ENCODE data around the gene MPZL3.

The MPZL3 gene

GRCh38 chr11:118230088-118230487 is 22.1 kb downstream of the MPZL3 start:
- DNase-seq, result no peak

DNA sequence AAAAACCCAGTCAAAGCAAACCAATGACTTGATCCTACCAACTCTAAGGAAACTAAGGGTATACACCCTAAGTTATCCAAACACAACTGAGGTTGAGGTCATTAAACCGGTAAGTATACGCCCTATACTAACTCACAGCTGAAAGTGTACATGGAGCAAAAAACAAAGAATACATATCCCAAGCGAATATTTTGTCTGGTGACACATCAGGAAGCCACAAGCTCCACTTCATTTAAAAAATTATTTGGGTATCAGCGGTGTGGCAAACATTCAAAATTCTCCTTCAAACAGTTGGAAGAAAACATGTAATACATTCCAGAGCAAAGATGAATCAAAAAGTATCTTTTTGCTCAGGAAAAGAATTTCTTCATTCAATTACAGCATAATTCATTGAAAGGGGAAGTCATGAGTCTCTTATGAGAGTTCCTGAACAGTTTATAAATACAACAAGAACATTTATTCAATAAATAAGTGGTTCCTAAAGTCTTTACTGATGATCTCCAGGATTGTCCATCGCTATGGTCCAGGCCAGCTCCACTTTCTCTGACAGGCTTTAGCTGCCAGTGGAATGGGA is 22.8 kb downstream of the MPZL3 start:
- DNase-seq, result peak; percentile 39

DNA sequence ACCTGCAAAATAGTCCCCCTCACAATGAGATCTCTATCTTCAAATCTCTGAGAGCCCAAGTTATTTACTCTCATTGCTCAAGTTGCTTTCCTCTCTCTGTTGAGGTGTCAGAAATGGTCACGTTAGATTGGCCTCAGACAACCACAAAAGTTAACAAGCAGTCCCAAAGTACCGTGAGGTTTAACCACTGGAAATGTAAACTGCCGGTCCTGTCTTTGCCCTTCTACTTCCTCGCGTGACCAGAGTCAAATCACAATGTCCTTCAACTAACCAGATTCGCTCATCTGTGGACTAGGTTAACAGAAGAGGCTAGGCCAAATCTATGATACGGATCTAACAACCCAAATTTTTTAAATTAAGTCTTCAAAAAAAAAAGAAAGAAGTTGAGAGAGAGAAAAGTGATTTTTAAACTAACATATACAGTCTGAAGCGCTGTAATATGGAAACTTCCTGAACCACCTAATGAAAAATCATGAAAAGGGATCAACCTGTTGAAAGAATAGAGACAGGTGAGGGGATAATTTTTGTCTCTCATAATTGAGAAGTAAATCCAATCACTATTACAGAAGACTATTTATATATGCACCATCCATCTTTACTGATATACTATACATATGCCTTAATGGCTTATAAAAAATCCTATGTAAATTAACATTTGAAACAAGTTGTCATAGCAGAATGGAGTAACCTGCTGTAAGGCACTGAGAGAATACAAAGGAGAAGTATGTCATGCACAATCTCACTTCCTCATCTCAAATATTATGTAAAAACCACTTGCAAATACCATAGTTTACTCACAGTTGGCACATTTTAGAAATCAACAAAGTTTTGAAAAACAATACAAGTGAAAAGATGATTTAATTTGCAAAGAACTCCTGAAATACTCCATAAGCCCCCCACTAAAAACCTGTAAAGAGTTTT is 24.0 kb downstream of the MPZL3 start:
- no peak for DNase-seq

DNA sequence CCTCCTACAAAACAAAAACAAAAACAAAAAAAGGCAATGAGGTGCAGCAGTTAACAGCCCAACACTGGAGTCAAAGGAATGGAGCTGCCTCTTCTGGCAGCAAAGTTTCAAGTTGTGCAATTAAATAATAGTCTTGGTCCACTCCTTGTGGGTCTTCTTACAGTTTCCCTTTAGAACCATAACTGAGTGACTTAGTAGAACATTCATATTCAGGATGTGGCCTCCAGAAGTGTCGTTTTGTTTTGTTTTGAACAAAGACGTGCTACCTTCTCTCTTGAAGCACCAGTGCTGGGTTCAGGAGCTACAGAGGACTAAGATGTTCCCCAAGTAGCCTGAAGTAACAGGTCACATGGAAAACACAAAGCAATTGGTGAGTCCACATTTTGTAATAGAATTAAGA is 25.4 kb downstream of the MPZL3 start:
- DNase-seq, result no peak

GRCh38 chr11:118226296-118226695 is 25.9 kb downstream of the MPZL3 start:
- DNase-seq, result peak; percentile 34

DNA sequence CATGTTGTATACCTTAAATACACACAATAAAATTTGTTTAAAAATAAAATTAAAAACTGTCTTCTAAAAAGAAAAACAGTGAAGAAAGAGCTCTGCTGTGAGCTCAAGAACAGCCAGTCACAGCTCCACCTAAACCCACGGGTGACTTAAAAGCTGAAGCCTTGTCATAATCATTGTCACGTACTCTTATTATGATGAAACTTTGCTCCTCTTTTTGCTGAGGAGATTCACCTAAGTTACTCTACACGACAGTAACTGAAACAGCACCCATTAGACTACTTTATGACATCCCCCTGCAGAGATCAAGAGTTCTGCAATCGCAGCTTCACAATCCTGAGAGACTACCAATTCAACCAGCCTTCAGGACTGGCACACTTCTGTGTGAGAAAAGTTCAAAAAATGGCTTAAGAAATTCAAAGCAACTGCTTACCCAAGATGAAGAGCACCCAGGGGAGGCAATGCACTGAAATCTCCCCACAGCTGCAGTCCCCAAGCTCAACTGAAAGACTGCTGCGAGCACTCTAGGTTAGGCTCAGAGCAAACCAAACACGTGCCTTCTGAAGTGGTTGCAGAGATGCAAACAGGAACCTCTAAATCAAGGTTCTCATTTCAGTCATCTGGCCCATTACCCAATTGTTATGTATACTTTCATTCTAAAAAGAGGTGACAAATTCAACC is 27.5 kb downstream of the MPZL3 start, which contains the start of gene JAML:
Gene JAML (minus strand): TSS at position 501 of the 678 bp plus-strand sequence. CDS start 10,145 bp downstream, outside the sequence.
- no peak for DNase-seq

GRCh38 chr11:118223992-118224391 is 28.2 kb downstream of the MPZL3 start:
- no peak for DNase-seq

DNA sequence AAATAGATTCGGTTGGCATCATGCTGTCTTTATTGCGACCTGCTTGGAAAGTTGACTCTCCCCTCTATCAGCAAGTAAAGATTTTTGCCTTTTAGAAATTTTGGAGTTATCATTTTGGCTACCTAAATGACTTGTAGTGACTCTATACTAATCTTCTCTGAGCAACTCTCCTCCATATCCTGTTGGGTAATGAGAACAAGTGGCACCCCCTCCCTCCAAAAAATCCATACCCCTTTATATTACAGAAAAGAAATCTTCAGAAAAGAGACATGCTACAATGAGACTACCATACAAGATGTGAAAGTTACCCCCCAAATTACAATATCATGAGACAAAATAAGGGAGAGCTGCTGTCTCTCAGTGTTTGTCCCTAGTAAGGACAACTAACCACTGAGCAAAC is 28.6 kb downstream of the MPZL3 start:
- no peak for DNase-seq

DNA sequence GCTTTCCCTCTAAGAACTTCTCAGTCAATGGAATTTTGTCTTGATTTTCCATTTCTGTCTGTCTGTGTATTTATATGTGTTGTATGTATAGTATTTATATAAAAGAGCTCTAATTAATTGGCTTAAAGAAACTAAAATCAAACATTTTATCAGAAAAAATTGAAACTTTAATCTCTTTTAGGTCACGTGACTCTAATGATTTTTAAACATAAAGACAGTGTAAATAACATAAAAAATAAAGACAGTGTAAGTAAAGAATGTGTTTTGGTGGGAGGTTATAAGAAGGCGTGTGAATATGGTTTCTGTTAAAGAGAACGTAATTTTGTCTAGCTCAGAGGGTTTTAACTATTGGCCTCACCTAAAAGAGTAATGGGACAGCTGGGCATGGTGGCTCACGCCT is 29.7 kb downstream of the MPZL3 start:
- no peak for DNase-seq

GRCh38 chr11:118221419-118221818 is 30.7 kb downstream of the MPZL3 start:
- DNase-seq, result no peak

- DNase-seq, result no peak
Measured at GRCh38 chr11:118219732-118220131, 32.4 kb downstream of the MPZL3 start.

DNA sequence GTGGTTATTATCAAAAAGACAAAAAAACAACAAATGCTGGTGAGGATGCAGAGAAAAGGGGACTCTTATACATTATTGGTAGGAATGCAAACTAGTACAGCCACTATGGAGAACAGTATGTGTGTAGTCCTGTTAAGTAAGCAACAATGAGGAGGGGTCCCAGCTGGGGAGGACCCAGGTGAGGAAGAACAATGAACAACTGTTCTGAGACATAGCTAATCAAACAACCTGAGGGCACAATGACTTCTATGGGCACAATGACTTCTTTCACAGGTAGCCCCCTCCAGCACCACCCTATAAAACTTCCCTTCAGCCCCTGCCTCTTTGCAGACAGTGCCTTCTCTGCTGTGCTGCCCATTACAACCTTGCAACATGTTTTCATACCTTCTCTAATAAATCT is 32.9 kb downstream of the MPZL3 start:
- no peak for DNase-seq

DNA sequence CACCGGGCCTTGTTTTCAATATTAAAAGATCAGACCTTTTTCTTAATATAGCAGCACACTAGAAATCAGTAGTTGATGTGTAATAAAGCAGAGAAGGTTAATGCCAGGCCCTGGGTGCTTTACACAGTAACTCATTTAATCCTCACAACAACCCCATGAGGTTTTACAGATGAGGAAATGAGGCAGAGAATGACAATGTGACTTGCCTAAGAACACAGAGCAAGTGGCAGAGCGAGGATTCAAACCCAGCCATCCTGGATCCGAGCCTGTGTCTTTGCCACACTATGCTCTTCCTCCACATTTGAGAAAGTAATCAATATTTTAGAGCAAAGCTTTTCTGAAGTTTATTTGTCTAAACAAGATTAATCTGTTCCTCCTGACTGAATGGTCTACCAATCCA is 34.6 kb downstream of the MPZL3 start:
- DNase-seq, result no peak

DNA sequence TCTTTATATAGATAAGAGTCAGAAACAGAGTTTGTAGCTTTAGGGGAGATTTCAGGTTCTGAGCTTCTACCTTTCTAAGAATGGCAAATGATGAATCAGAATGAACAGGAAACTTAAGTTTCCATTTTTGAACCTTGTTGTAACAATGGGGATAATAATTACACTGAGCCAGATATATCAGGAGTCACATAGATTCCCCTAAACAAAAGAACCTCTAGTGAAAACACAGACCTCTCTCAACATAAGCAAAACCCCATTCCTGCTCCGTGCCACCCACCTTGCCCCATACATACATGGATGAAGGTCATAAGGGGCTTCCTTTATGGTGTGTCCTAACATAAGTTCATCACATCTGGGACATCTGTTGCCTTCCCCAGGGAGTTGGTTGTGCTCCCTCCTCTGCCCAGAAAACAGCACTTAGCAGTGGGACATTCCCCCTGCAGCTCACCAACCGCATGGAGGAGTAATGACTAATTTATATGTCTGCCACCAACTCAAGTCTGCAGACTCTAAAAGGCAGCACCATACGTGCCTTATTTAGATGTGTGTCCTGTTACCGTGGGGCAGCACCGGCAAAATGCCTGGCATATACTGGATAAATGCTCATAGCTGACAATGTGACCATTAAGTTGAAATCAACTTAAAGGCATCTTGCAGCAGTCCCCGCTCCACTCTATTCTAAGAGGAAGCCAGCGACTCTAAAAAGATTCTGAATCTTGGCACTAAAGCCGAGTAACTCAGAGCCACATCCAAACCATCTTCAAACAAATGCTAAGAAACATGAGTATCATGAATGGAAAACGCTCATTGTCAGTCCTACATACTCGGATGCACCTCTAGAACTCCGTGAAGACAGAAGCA is 35.3 kb downstream of the MPZL3 start:
- DNase-seq, result no peak

DNA sequence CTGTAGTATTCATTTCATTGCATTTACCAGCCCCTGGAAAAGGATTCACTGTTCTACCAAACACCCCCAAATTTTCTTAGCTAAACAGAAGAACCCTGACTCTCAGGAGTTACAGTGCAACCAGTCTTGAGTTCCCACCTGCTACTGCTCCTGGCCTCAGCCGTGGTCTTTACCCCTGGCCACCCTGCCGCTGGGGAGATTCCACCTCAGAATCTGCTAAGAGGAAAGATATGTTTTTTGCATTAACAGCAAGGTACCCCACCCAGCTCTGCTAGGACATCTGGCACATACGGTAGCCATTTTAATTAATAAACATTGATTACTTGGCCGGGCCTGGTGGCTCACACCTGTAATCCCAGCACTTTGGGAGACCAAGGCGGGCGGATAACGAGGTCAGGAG is 36.4 kb downstream of the MPZL3 start:
- DNase-seq, result no peak

GRCh38 chr11:118215262-118215661 is 36.9 kb downstream of the MPZL3 start:
- no peak for DNase-seq

DNA sequence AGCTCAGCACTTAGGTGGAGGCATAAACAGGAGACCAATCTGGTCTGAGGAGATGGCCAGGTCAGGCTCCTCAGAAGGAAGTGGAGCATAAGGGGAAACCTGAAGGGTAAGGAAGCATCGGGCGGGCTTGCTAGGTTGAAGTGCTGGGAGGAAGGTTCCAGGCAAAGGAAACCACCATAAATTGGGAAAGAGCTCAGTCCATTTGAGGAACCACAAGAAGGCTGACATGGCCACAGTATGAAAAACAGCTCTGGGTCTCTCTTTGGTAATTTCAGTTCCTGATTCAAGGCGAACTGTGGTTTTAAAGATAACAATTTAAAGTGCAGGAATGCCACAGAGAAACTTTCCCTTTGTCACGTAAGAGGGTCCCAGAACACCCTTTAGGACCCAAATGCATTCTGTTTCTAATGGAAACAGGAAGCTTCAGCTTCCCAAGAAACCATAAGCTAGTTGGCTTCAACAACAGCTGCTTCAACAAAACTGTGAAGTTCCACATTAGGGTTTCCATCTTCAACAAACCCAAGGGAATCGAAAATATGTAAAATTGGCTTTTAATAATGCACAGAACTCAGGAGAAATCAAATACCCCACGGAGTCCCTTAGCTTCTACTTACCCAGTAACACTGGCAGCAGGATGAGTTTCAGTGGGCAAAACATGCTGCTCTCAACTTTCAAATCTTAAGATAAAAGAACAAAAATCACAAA is 37.8 kb downstream of the MPZL3 start:
- DNase-seq, result no peak

DNA sequence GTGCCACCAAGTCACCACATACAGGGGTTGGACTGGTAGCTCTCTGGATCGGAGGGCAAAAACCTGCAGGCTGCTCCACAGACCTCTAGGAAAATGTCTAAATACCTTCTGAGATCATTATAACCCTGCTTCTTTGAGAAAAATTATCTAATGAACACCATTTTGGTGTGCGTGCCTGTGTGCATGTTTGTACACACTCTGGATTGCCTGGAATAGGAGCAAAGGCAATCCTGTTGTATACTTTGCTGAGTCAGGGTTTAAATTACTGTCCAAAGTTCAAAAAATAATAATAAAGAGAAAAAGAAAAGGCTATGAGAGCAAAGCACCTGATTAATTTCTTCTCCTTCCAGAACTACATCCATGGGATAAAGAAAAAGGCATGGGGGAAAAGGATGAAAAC is 38.4 kb downstream of the MPZL3 start:
- no peak for DNase-seq

- DNase-seq, result no peak
Measured at GRCh38 chr11:118213201-118213600, 39.0 kb downstream of the MPZL3 start.

DNA sequence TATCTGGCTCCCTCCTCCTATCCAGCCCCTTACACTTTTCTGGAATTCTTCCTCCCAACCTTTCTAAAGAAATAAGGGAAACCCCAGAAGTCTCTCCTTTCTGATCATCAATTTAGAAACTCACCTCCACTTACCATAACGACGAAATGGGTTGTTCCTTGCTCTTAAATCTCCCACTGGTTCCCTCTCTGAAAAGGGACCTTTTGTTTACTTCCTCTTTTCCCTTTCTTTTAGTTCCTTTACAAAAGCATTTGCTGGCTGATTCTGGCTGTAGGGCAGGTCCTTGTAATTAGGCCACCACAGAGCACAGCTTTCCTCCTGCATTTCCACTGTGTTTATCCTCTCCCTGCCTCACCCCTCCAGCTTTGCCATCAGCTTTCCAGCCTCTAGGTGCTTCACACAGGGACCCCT is 39.4 kb downstream of the MPZL3 start:
- DNase-seq, result no peak

- DNase-seq, result no peak
Measured at GRCh38 chr11:118212131-118212725, 39.9 kb downstream of the MPZL3 start.

GRCh38 chr11:118211006-118211405 is 41.2 kb downstream of the MPZL3 start:
- peak; percentile 7 for DNase-seq
